Vagina (tissue), 2 donors: ENCODE data around the gene VPS11. TPM values are rescaled to one million over a fixed set of nuclear protein-coding genes. Genes with fewer than 3 reads are reported as not detected.
"Not testable (repeated sequence)": the region's sequence is repeated elsewhere in the genome, so short reads cannot be mapped to it uniquely, and the experiment has no call there.

Source experiments
- DNase-seq, 2 donors: peaks; one replicate each; pipeline ENCODE4 v3.0.0-alpha.2; 2017; ENCODE audit errors: extremely low spot score in 2 of 2
- H3K27ac ChIP-seq: fragments of 200-600 bp; sonication (generic); one replicate; pipeline ENCODE4 v1.5.1; 2019
- H3K27me3 ChIP-seq: fragments of 200-600 bp; sonication (generic); one replicate; pipeline ENCODE4 v1.5.1; 2019
- H3K36me3 ChIP-seq, 2 donors: fragments of 200-600 bp; sonication (generic); one replicate each; pipeline ENCODE4 v1.5.1; 2017 to 2019
- H3K4me1 ChIP-seq: fragments of 200-600 bp; sonication (generic); one replicate; pipeline ENCODE4 v1.5.1; 2019
- H3K4me3 ChIP-seq, 2 donors: fragments of 200-600 bp; sonication (generic); 1 replicate in 1 of 2; 2 replicates in 1 of 2; pipeline ENCODE4 v1.5.1; 2016 to 2019
- H3K9me3 ChIP-seq: fragments of 200-600 bp; sonication (generic); one replicate; pipeline ENCODE4 v1.5.1; 2019
- POLR2A ChIP-seq, 2 donors: fragments of 450-650 bp; IDR thresholded peaks; one replicate each; pipeline ENCODE4 v1.6.1; 2017; ENCODE audit warnings: antibody characterized with exemption in 2 of 2, mild to moderate bottlenecking in 2 of 2, moderate library complexity in 2 of 2
- POLR2AphosphoS5 ChIP-seq, 2 donors: sonication (generic); formaldehyde crosslinking; IDR thresholded peaks; one replicate each; pipeline ENCODE4 v1.9.0; 2017; ENCODE audit warnings: antibody characterized with exemption in 2 of 2, mild to moderate bottlenecking in 2 of 2, low read depth in 1 of 2; ENCODE audit not compliant: insufficient read depth in 1 of 2
- intact Hi-C: fragments of 100-400 bp; cut with DNase I; formaldehyde crosslinking; loops from one replicate; pipeline ENCODE4 v1.15.1; 2023
- total RNA-seq: library from RNA; depleted of rRNA; stranded (reverse); fragments of >200 nt; gene quantifications from one replicate; pipeline ENCODE4 v1.2.3, GENCODE V29; 2016
- TF ChIP-seq, protein P1 (sequence below), 3 experiments: fragments of 450-650 bp in 2 of 3; fragments of 200-600 bp in 1 of 3; sonication (generic) in 1 of 3; IDR thresholded peaks; one replicate each; pipeline ENCODE4 v1.5.1; 2017 to 2019; ENCODE audit warnings: antibody characterized with exemption in 3 of 3, mild to moderate bottlenecking in 2 of 3, moderate library complexity in 2 of 3

VPS11 gene
- total RNA-seq, 1 donor from 2014 or later = 56.0 TPM

DNA sequence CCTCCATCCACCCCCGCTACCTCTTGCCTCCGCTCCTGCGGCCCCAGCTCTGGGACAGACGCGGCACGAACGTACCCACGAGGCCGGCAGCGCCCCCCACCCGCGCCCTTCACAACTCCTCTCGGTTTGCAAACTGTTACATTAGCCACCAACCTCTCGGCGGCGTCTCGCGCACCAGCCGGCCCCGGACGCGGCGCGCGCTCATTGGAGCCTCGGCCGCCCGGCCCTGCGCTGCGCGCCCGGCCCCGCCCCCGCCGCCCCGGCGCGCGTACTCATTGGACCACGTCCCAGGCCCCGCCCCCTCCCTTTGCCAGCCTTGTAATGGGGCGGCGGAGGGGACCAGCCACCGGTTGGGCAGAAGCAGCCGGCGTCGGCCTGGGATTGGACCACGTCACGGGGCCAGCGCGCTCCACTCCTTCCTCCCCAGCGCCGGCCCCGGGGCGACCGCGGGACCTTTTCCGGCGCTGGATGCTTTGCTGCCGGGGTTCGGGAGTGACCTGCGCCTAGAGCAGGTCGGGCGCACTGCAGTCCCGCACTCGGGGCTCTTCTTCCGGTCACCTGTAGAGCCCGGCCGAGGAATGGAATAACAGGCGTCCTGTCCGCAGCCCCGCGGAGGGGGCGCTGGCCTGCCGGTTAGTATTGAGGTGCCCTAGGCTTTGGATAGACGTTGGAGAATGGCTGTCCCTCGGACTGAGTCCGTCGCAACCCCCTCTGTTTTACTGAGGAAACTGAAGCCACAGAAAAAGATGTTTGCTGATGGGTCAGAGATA, 10.4 kb upstream of the VPS11 start, which contains the start of gene HYOU1:
HYOU1 (minus strand) TSS at position 206 of the 770 bp plus-strand sequence. CDS start 1,045 bp downstream, outside the sequence.
- intact Hi-C loops = no loop called here
- TF ChIP-seq POLR2A (IDR thresholded peaks at IDR 0.05) (peak in 1 of 2 donors; percentile 79), POLR2AphosphoS5 (IDR thresholded peaks at IDR 0.05; ENCODE audit: insufficient read depth in 1 of 2, low read depth in 1 of 2) (peak; percentile 65 to 81)
- TF ChIP-seq, protein P1, sequence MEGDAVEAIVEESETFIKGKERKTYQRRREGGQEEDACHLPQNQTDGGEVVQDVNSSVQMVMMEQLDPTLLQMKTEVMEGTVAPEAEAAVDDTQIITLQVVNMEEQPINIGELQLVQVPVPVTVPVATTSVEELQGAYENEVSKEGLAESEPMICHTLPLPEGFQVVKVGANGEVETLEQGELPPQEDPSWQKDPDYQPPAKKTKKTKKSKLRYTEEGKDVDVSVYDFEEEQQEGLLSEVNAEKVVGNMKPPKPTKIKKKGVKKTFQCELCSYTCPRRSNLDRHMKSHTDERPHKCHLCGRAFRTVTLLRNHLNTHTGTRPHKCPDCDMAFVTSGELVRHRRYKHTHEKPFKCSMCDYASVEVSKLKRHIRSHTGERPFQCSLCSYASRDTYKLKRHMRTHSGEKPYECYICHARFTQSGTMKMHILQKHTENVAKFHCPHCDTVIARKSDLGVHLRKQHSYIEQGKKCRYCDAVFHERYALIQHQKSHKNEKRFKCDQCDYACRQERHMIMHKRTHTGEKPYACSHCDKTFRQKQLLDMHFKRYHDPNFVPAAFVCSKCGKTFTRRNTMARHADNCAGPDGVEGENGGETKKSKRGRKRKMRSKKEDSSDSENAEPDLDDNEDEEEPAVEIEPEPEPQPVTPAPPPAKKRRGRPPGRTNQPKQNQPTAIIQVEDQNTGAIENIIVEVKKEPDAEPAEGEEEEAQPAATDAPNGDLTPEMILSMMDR (IDR thresholded peaks at IDR 0.05) = no peak
- Histone ChIP-seq H3K27me3 (no peaks in the 10 kb centered on the region), H3K27ac (peak within 1 kb of the TSS; percentile 72), H3K9me3 (no peaks in the 10 kb centered on the region), H3K36me3 (peaks cover 0 to 30% of the 10 kb centered on the region in 2 donors), H3K4me1 (peaks cover 28% of the 10 kb centered on the region), H3K4me3 (peak within 1 kb of the TSS; percentile 83 to 88)
- DNase-seq = peak in 1 of 2 donors; percentile 97

GRCh38 chr11:119059128-119059527, 8.5 kb upstream of the VPS11 start:
- intact Hi-C loops = not testable (repeated sequence)

DNA sequence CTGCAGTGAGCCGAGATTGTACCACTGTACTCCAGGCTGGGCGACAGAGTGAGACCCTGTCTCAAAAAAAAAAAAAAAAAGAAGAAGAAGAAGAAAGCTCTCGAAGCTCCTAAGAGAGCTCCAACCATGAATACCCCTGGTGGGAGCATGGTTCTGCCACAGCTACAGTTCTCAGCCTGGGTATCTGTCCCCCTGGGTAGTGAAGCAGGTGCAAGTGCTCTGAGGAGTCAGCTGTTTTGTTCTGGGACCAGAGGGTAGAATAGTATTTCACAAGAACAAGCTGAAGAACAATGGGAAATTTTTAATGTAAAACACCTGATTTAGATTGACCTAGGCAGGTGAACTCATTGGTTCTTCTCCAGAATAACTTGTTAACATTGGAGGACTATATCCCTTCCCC, 6.4 kb upstream of the VPS11 start:
- Histone ChIP-seq H3K27me3 (no peaks in the 10 kb centered on the region), H3K36me3 (no peaks in the 10 kb centered on the region), H3K9me3 (no peaks in the 10 kb centered on the region), H3K4me1 (peaks cover 27% of the 10 kb centered on the region), H3K4me3 (no peak overlapping the region), H3K27ac (no peak overlapping the region)
- intact Hi-C loops = no loop called here
- no peak for TF ChIP-seq POLR2AphosphoS5 (IDR thresholded peaks at IDR 0.05; ENCODE audit: insufficient read depth in 1 of 2, low read depth in 1 of 2)
- TF ChIP-seq, protein P1 (IDR thresholded peaks at IDR 0.05) = no peak
- TF ChIP-seq POLR2A (IDR thresholded peaks at IDR 0.05) = no peak
- no peak for DNase-seq

More at GRCh38 chr11:119059128-119059527, 8.5 kb upstream of the VPS11 start:
- not testable (repeated sequence) for H3K4me3 ChIP-seq, H3K27ac ChIP-seq, H3K27me3 ChIP-seq, DNase-seq, H3K9me3 ChIP-seq
- Histone ChIP-seq H3K36me3 (peaks cover 0 to 11% of the 10 kb centered on the region in 2 donors), H3K4me1 (peaks cover 38% of the 10 kb centered on the region)

DNA sequence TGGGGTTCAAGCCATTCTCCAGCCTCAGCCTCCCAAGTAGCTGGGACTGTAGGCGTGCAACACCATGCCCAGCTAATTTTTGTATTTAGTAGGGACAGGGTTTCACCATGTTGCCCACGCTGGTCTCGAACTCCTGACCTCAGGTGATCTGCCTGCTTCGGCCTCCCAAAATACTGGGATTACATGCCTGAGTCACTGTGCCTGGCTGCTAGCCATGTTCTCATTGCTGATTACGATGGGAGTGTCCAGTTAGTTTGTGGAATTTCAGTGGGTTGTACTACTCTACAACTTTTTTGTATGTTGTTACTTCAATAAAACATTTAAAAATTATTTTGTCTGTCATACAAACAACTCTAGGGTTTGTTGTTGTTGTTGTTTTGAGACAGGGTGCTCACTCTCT, 4.8 kb upstream of the VPS11 start:
- H3K9me3 ChIP-seq = no peaks in the 10 kb centered on the region
- intact Hi-C loops = no loop called here
- no peak overlapping the region for H3K4me3 ChIP-seq
- H3K27ac ChIP-seq = no peak overlapping the region
- no peaks in the 10 kb centered on the region for H3K36me3 ChIP-seq
- no peak for DNase-seq
- peaks cover 29% of the 10 kb centered on the region for H3K4me1 ChIP-seq
- TF ChIP-seq POLR2A (IDR thresholded peaks at IDR 0.05) (no peak), POLR2AphosphoS5 (IDR thresholded peaks at IDR 0.05; ENCODE audit: insufficient read depth in 1 of 2, low read depth in 1 of 2) (no peak)
- TF ChIP-seq, protein P1 (IDR thresholded peaks at IDR 0.05) = no peak
- no peaks in the 10 kb centered on the region for H3K27me3 ChIP-seq

DNA sequence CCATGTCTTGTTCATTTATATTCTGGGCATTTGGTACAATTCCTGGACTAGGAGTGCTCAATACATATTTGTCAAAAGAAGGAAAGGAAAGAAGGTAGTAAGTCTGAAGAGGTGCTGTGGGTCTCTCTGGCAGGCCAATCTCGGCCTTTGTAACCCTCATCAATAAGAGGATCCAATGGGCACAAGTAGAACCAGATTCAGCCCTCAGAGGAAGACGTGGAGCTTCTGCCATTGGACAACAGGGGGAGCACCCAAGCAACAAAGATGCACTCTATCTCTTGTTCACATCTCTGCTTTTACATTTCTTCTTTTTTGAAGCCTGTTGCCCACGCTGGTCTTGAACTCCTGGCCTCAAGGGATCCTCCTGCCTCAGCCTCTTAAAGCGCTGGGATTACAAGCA, 2.2 kb upstream of the VPS11 start:
- Histone ChIP-seq H3K36me3 (peaks cover 0 to 5% of the 10 kb centered on the region in 2 donors), H3K9me3 (no peaks in the 10 kb centered on the region), H3K4me1 (peaks cover 38% of the 10 kb centered on the region), H3K4me3 (no peak overlapping the region), H3K27ac (no peak overlapping the region), H3K27me3 (no peaks in the 10 kb centered on the region)
- no peak for DNase-seq
- TF ChIP-seq POLR2A (IDR thresholded peaks at IDR 0.05) (no peak), POLR2AphosphoS5 (IDR thresholded peaks at IDR 0.05; ENCODE audit: insufficient read depth in 1 of 2, low read depth in 1 of 2) (no peak)
- TF ChIP-seq, protein P1 (IDR thresholded peaks at IDR 0.05) = no peak
- intact Hi-C loops = no loop called here
